ENCODE results near the gene SUCLG2.

Gene SUCLG2

DNA sequence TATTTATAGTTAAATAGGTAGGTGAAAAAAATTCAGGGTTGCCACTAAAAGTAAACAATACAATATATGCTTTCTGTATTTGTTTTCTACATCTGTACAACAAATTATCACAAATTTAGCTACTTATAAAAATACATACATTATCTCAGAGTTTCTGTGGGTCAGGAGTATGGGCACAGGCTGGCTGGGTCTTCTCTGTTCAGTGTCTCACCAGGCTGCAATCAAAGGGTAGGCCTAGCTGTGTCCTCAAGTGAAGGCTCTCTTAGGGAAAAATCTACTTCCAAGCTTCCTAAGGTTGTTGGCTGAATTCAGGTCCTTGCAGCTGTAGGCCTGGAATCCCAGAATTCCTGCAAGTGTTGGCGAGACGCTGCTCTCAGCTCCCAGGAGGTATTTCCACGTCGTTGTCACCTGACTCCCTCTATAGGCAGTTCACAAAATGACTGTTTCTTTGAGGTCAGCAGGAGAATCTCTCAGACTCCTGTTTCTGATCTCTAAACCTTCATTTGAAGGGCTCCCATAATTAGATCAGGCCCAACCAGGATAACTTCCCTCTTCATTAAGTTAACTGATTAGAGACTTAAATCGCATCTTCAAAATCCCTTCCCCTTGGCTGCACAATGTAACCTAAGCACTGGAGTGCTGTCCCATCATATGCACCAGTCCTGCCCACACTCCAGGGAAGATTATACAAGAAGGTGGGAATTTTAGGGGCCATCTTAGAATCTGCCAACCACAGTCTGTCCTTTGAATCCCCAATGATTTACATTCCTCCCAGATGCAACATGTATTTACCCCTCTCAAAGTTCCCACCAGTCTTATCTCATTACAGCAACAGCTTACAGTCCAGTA is 296.6 kb downstream of the SUCLG2 start:
- H3K9me3 ChIP-seq (ENCODE audit: low read length): no peaks in the 10 kb centered on the region
- no peak overlapping the region for H3K9ac ChIP-seq (ENCODE audit: low read length)
- H3K9me2 ChIP-seq (ENCODE audit: low read depth, low read length): no peaks in the 10 kb centered on the region
- H3K36me3 ChIP-seq (ENCODE audit: insufficient read depth, low read length): no peaks in the 10 kb centered on the region
- H3K4me2 ChIP-seq (ENCODE audit: low read length): no peak overlapping the region
- no peak overlapping the region for H3K27ac ChIP-seq (ENCODE audit: low read depth, low read length, poor library complexity, severe bottlenecking)
- H4K20me1 ChIP-seq (ENCODE audit: insufficient read depth, low read length): no peaks in the 10 kb centered on the region
- H2AFZ ChIP-seq (ENCODE audit: low read length): no peak overlapping the region
- H3K79me2 ChIP-seq (ENCODE audit: insufficient read depth, low read length): no peaks in the 10 kb centered on the region
- H3F3A ChIP-seq (ENCODE audit: insufficient read depth, low read length): no peaks in the 10 kb centered on the region
- no peaks in the 10 kb centered on the region for H3K4me1 ChIP-seq (ENCODE audit: insufficient read depth, low read length, severe bottlenecking)
- TF ChIP-seq EZH2 (IDR thresholded peaks at IDR 0.05; ENCODE audit: borderline replicate concordance, low read length): no peak
- TF ChIP-seq, protein P1, sequence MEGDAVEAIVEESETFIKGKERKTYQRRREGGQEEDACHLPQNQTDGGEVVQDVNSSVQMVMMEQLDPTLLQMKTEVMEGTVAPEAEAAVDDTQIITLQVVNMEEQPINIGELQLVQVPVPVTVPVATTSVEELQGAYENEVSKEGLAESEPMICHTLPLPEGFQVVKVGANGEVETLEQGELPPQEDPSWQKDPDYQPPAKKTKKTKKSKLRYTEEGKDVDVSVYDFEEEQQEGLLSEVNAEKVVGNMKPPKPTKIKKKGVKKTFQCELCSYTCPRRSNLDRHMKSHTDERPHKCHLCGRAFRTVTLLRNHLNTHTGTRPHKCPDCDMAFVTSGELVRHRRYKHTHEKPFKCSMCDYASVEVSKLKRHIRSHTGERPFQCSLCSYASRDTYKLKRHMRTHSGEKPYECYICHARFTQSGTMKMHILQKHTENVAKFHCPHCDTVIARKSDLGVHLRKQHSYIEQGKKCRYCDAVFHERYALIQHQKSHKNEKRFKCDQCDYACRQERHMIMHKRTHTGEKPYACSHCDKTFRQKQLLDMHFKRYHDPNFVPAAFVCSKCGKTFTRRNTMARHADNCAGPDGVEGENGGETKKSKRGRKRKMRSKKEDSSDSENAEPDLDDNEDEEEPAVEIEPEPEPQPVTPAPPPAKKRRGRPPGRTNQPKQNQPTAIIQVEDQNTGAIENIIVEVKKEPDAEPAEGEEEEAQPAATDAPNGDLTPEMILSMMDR (IDR thresholded peaks at IDR 0.05; ENCODE audit: low read length): peak; percentile 50; the same call in 1 of the 2 replicates
- H3K4me3 ChIP-seq (ENCODE audit: low read depth, low read length, poor library complexity, severe bottlenecking): no peak overlapping the region
- no peaks in the 10 kb centered on the region for H3K27me3 ChIP-seq (ENCODE audit: insufficient read depth, low read length)

DNA sequence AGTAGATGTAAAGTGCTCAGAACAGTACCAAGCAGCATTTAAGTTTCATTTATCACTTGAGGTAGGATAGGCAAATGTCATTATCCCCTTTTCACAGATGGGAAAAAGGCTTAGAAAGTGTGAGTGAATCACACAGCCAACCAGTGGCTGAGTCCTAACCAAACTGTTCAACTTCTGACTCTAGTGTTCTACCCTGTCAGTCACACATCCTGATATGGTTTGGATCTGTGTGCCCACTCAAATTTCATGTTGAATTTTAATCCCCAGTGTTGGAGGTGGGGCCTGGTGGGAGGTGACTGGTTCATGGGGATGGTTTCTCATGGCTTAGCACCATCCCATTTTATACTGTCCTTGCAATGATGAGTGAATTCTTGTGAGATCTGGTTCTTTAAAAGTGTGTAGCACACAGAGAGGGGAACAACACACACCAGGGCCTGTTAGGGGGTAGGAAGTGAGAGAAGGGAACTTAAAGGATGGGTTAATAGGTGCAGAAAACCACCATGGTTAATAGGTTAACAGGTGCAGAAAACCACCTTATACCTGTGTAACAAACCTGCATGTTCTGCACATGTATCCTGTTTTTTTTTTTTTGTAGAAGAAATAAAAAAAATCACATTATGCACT is 304.7 kb downstream of the SUCLG2 start:
- H2AFZ ChIP-seq (ENCODE audit: low read length): no peak overlapping the region

DNA sequence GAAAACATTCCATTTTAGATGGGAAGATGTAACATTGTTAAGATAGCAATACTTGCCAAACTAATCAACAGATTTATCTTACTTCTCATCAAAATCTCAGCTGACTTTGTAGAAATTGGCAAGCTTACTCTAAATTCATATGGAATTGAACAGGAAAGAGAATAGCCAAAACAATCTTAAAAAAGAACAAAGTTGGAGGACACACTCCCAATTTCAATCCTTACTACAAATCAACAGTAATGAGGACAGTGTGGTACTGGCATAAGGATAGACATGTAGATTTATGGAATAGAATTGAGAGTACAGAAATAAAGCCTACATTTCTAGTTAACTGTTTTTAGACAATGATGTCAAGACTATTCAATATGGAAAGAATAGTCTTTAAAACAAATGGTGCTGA is 308.3 kb downstream of the SUCLG2 start:
- no peaks in the 10 kb centered on the region for H3K9me3 ChIP-seq (ENCODE audit: low read length)
- no peaks in the 10 kb centered on the region for H3F3A ChIP-seq (ENCODE audit: insufficient read depth, low read length)
- H3K27me3 ChIP-seq (ENCODE audit: insufficient read depth, low read length): no peaks in the 10 kb centered on the region; the same call in 1 of the 2 replicates
- H3K27ac ChIP-seq (ENCODE audit: low read depth, low read length, poor library complexity, severe bottlenecking): no peak overlapping the region
- H3K9ac ChIP-seq (ENCODE audit: low read length): no peak overlapping the region
- H3K9me2 ChIP-seq (ENCODE audit: low read depth, low read length): no peaks in the 10 kb centered on the region
- no peaks in the 10 kb centered on the region for H3K36me3 ChIP-seq (ENCODE audit: insufficient read depth, low read length)
- H3K4me2 ChIP-seq (ENCODE audit: low read length): no peak overlapping the region
- no peaks in the 10 kb centered on the region for H4K20me1 ChIP-seq (ENCODE audit: insufficient read depth, low read length)
- H3K79me2 ChIP-seq (ENCODE audit: insufficient read depth, low read length): no peaks in the 10 kb centered on the region
- TF ChIP-seq, protein P1 (IDR thresholded peaks at IDR 0.05; ENCODE audit: low read length): no peak
- no peak for TF ChIP-seq EZH2 (IDR thresholded peaks at IDR 0.05; ENCODE audit: borderline replicate concordance, low read length)
- H3K4me3 ChIP-seq (ENCODE audit: low read depth, low read length, poor library complexity, severe bottlenecking): no peak overlapping the region
- H2AFZ ChIP-seq (ENCODE audit: low read length): no peak overlapping the region
- H3K4me1 ChIP-seq (ENCODE audit: insufficient read depth, low read length, severe bottlenecking): no peaks in the 10 kb centered on the region

More for the DNA sequence above, 304.7 kb downstream of the SUCLG2 start:
- TF ChIP-seq, protein P1 (IDR thresholded peaks at IDR 0.05; ENCODE audit: low read length): no peak
- no peak for TF ChIP-seq EZH2 (IDR thresholded peaks at IDR 0.05; ENCODE audit: borderline replicate concordance, low read length)
- no peaks in the 10 kb centered on the region; the same call in 1 of the 2 replicates for H3K27me3 ChIP-seq (ENCODE audit: insufficient read depth, low read length)
- no peak overlapping the region for H3K27ac ChIP-seq (ENCODE audit: low read depth, low read length, poor library complexity, severe bottlenecking)
- H3K4me1 ChIP-seq (ENCODE audit: insufficient read depth, low read length, severe bottlenecking): no peaks in the 10 kb centered on the region
- no peaks in the 10 kb centered on the region for H3K36me3 ChIP-seq (ENCODE audit: insufficient read depth, low read length)
- H3F3A ChIP-seq (ENCODE audit: insufficient read depth, low read length): no peaks in the 10 kb centered on the region
- no peaks in the 10 kb centered on the region for H4K20me1 ChIP-seq (ENCODE audit: insufficient read depth, low read length)
- no peak overlapping the region for H3K9ac ChIP-seq (ENCODE audit: low read length)
- H3K4me3 ChIP-seq (ENCODE audit: low read depth, low read length, poor library complexity, severe bottlenecking): no peak overlapping the region
- H3K9me2 ChIP-seq (ENCODE audit: low read depth, low read length): no peaks in the 10 kb centered on the region
- H3K79me2 ChIP-seq (ENCODE audit: insufficient read depth, low read length): no peaks in the 10 kb centered on the region
- no peak overlapping the region for H3K4me2 ChIP-seq (ENCODE audit: low read length)
- H3K9me3 ChIP-seq (ENCODE audit: low read length): no peaks in the 10 kb centered on the region

Data from OCI-LY1 (cell line).